ENCODE results near the gene ARHGEF28.

ARHGEF28 gene

DNA sequence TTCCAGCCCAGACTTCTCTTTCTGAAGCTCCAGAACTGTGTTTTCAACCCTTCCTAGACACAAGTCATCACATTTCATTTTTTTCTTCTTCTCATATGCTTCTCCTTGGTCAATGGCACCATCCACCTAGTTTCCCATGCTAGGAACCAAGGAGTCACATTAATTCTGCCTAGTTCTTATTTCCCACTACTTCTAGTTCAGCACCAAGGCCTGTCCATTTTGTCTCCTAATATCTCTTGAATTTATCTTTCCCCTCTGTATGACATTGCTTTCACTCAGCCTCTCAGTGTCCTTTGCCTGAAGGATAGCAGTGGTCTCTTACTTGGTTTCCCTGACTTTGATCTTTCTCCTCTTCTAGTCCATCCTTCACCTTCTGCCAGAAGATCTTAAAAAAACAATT is 38.8 kb downstream of the ARHGEF28 start:
- Histone ChIP-seq H3K27me3 (replicated peaks; ENCODE audit: control insufficient read depth, insufficient read depth, low read length) (no peaks in the 10 kb centered on the region), H3K4me3 (replicated peaks; ENCODE audit: low read depth, low read length) (no peak overlapping the region), H3K36me3 (ENCODE audit: control insufficient read depth, insufficient read depth, low read length) (no peaks in the 10 kb centered on the region)
- TF ChIP-seq, protein P1, sequence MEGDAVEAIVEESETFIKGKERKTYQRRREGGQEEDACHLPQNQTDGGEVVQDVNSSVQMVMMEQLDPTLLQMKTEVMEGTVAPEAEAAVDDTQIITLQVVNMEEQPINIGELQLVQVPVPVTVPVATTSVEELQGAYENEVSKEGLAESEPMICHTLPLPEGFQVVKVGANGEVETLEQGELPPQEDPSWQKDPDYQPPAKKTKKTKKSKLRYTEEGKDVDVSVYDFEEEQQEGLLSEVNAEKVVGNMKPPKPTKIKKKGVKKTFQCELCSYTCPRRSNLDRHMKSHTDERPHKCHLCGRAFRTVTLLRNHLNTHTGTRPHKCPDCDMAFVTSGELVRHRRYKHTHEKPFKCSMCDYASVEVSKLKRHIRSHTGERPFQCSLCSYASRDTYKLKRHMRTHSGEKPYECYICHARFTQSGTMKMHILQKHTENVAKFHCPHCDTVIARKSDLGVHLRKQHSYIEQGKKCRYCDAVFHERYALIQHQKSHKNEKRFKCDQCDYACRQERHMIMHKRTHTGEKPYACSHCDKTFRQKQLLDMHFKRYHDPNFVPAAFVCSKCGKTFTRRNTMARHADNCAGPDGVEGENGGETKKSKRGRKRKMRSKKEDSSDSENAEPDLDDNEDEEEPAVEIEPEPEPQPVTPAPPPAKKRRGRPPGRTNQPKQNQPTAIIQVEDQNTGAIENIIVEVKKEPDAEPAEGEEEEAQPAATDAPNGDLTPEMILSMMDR (IDR thresholded peaks at IDR 0.05; ENCODE audit: insufficient read depth, low read length, poor library complexity, severe bottlenecking): no peak
- no peak for DNase-seq (ENCODE audit: extremely low read depth, insufficient read length)

DNA sequence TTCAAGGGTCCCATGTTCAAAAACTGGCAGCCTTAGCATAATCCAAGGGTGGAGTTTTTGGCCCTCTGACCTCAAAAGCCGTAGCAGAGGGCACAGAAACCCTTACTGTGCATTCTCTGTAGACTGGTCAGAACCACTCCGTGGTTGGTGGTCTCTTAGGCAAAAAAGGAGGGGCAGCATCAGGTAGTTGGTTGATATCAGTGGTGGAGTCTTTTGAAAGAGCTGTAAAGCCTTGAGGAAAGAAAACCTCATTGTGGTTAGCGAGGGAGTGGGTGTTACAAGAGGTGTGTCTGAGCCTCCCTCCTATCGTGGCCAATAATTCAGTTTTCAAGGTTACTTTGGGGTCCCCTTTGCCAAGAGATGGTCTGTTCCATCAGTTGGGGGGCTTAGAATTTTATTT is 40.9 kb downstream of the ARHGEF28 start:
- H3K27me3 ChIP-seq (replicated peaks; ENCODE audit: control insufficient read depth, insufficient read depth, low read length): no peaks in the 10 kb centered on the region
- no peak for DNase-seq (ENCODE audit: extremely low read depth, insufficient read length)
- no peak overlapping the region for H3K4me3 ChIP-seq (replicated peaks; ENCODE audit: low read depth, low read length)
- H3K36me3 ChIP-seq (ENCODE audit: control insufficient read depth, insufficient read depth, low read length): no peaks in the 10 kb centered on the region
- TF ChIP-seq, protein P1 (IDR thresholded peaks at IDR 0.05; ENCODE audit: insufficient read depth, low read length, poor library complexity, severe bottlenecking): no peak

DNA sequence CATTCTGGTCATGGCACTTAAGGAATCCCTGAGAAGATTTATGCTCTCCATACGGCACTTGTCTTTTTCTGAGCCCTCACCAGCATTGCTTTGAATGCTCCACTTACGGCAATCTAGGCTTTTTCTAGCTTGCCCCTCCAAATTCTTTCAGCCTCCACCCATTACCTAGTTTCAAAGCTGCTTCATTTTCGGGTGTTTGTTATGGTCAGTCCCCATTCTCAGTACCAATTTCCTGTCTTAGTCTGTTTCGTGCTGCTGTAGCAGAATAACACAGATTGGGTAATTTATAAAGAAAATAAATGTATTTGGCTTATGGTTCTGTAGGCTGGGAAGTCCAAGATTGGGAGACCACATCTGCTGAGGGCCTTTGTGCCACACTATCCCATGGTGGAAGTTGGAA is 42.0 kb downstream of the ARHGEF28 start:
- TF ChIP-seq, protein P1 (IDR thresholded peaks at IDR 0.05; ENCODE audit: insufficient read depth, low read length, poor library complexity, severe bottlenecking): no peak
- no peak for DNase-seq (ENCODE audit: extremely low read depth, insufficient read length)
- Histone ChIP-seq H3K4me3 (replicated peaks; ENCODE audit: low read depth, low read length) (no peak overlapping the region), H3K36me3 (ENCODE audit: control insufficient read depth, insufficient read depth, low read length) (no peaks in the 10 kb centered on the region), H3K27me3 (replicated peaks; ENCODE audit: control insufficient read depth, insufficient read depth, low read length) (no peaks in the 10 kb centered on the region)

DNA sequence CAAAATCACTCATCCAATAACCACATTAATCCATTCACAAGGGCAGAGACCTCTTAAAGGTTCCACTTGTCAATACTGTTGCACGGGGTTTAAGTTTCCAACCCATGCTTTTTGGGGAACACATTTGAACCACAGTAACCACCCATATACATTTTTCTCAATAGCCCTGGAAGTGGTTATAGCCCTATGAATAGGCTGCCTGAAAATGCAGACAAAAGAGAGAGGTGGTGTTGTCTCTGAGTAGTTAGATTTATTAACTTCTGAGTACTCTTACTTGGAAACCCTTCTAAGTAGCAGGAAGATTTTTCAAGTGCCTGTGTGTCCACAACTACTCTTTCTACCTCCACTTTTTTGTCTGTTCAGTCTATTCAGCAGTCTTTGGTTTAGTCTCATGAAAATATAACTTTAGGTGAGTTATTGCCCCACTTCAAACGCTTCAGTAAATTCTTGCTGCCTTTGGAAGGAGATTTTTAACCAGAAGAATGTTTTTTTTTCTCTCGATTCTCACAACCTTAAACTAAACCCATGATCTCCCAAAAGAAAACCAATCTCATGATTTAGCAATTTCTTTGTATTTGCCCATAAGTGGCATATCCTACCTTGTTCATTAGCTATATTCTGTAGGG is 42.6 kb downstream of the ARHGEF28 start:
- Histone ChIP-seq H3K36me3 (ENCODE audit: control insufficient read depth, insufficient read depth, low read length) (no peaks in the 10 kb centered on the region), H3K27me3 (replicated peaks; ENCODE audit: control insufficient read depth, insufficient read depth, low read length) (no peaks in the 10 kb centered on the region), H3K4me3 (replicated peaks; ENCODE audit: low read depth, low read length) (no peak overlapping the region)
- DNase-seq (ENCODE audit: extremely low read depth, insufficient read length): no peak
- TF ChIP-seq, protein P1 (IDR thresholded peaks at IDR 0.05; ENCODE audit: insufficient read depth, low read length, poor library complexity, severe bottlenecking): no peak

DNA sequence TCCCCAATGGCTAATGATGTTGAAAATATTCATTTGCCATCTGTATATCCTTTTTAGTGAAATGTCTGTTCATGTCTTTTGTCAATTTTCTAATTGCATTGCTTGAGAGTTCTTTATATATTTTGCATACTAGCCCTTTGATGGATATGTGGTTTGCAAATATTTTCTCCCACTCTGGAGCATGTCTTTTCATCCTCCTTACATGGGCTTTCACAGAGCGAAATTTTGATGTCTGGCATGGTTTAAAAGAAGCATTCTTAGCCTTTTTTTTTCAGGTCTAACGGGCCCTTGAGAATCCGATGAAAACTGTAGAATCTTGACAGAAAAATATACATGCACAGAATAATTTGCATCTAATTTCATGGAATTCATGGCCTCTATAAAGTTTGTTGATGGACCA is 44.7 kb downstream of the ARHGEF28 start:
- Histone ChIP-seq H3K36me3 (ENCODE audit: control insufficient read depth, insufficient read depth, low read length) (no peaks in the 10 kb centered on the region), H3K4me3 (replicated peaks; ENCODE audit: low read depth, low read length) (no peak overlapping the region), H3K27me3 (replicated peaks; ENCODE audit: control insufficient read depth, insufficient read depth, low read length) (no peaks in the 10 kb centered on the region)
- TF ChIP-seq, protein P1 (IDR thresholded peaks at IDR 0.05; ENCODE audit: insufficient read depth, low read length, poor library complexity, severe bottlenecking): no peak
- no peak for DNase-seq (ENCODE audit: extremely low read depth, insufficient read length)

DNA sequence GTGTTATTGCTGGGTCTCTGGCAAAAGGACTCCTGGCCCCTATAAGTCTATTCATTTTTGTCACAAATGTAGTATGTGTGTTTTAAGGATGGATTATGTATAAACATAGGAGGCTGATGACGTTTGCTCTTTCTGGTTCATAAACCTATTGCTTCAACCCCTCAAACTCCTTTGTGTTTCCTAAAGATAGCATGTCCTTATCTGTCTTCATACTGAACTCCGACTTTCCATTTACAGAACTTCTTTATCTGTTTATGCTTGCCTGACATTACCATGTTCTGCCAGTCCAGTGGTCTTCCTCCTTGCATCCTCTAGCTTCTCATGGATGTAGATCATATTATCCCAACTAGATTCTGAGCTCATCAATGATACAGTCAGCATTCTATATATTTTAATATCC is 46.1 kb downstream of the ARHGEF28 start:
- no peak for DNase-seq (ENCODE audit: extremely low read depth, insufficient read length)
- Histone ChIP-seq H3K27me3 (replicated peaks; ENCODE audit: control insufficient read depth, insufficient read depth, low read length) (no peaks in the 10 kb centered on the region), H3K4me3 (replicated peaks; ENCODE audit: low read depth, low read length) (no peak overlapping the region), H3K36me3 (ENCODE audit: control insufficient read depth, insufficient read depth, low read length) (no peaks in the 10 kb centered on the region)
- TF ChIP-seq, protein P1 (IDR thresholded peaks at IDR 0.05; ENCODE audit: insufficient read depth, low read length, poor library complexity, severe bottlenecking): no peak

Data from GM06990 (cell line).